HepG2 (cell line): ENCODE data around the gene ROS1.

ENCODE experiments used
- ESRRA ChIP-seq: sonication (generic); formaldehyde crosslinking; IDR thresholded peaks from 2 replicates; pipeline ENCODE4 v1.5.1; 2020; ENCODE audit warnings: mild to moderate bottlenecking, low read depth, missing genetic modification reagents
- GABPB1 ChIP-seq: IDR thresholded peaks from 2 replicates; pipeline ENCODE4 v1.6.1; 2016; ENCODE audit warnings: mild to moderate bottlenecking, missing genetic modification reagents, moderate library complexity, missing compliant biosample characterization
- POLR2A ChIP-seq, 2 experiments: IDR thresholded peaks; 2 replicates each; pipeline ENCODE4 v1.6.1; 2011; ENCODE audit warnings: low read depth in 2 of 2, low read length in 2 of 2, mild to moderate bottlenecking in 1 of 2, moderate library complexity in 1 of 2; ENCODE audit not compliant: insufficient read depth in 1 of 2
- SP2 ChIP-seq: sonication (generic); formaldehyde crosslinking; IDR thresholded peaks from 2 replicates; pipeline ENCODE4 v1.5.1; 2020; ENCODE audit warnings: mild to moderate bottlenecking, missing genetic modification reagents
- ZFX ChIP-seq: sonication (generic); formaldehyde crosslinking; IDR thresholded peaks from 2 replicates; pipeline ENCODE4 v1.4.0; 2020; ENCODE audit warnings: mild to moderate bottlenecking, low read depth, missing genetic modification reagents, moderate library complexity
- ZNF3 ChIP-seq: IDR thresholded peaks from 2 replicates; pipeline ENCODE4 v1.7.0; 2017; ENCODE audit warnings: inconsistent platforms
- ZNF317 ChIP-seq: sonication (generic); formaldehyde crosslinking; IDR thresholded peaks from 2 replicates; pipeline ENCODE4 v1.5.0; 2020; ENCODE audit warnings: mild to moderate bottlenecking, missing genetic modification reagents
- ZNF329 ChIP-seq: sonication (generic); formaldehyde crosslinking; IDR thresholded peaks from 2 replicates; pipeline ENCODE4 v1.9.0; 2021; ENCODE audit warnings: low read depth, mild to moderate bottlenecking, missing genetic modification reagents
- ZNF589 ChIP-seq: sonication (generic); formaldehyde crosslinking; conservative IDR thresholded peaks from 2 replicates; pipeline ENCODE4 v1.8.0; 2022; ENCODE audit warnings: mild to moderate bottlenecking, moderate library complexity, missing genetic modification reagents
- ZNF780A ChIP-seq: sonication (generic); formaldehyde crosslinking; IDR thresholded peaks from 2 replicates; pipeline ENCODE4 v1.8.0; 2022; ENCODE audit warnings: mild to moderate bottlenecking, missing genetic modification reagents, moderate library complexity

- TF ChIP-seq ZNF3 (CRISPR knock-in tag): no peak
- no peak for TF ChIP-seq ZNF317 (CRISPR knock-in tag)
- no peak for TF ChIP-seq ZNF589 (CRISPR knock-in tag)
- TF ChIP-seq SP2 (CRISPR knock-in tag): no peak
- TF ChIP-seq ZNF329 (CRISPR knock-in tag): no peak
- TF ChIP-seq POLR2A (IDR thresholded peaks at IDR 0.05; ENCODE audit: insufficient read depth in 1 of 2, low read depth in 2 of 2, low read length in 2 of 2): no peak
- TF ChIP-seq ZNF780A: no peak
- TF ChIP-seq ZFX: no peak
- no peak for TF ChIP-seq GABPB1 (CRISPR knock-in tag)
- no peak for TF ChIP-seq ESRRA (CRISPR knock-in tag)
These were observed 126.8 kb downstream of the ROS1 start for GRCh38 chr6:117298941-117299340.
